GM12874 (cell line): ENCODE results near the gene AKT2.

Experiments
- TF ChIP-seq, protein P1 (sequence below): IDR thresholded peaks from 2 replicates; pipeline ENCODE4 v1.5.1; 2011; ENCODE audit warnings: low read depth, mild to moderate bottlenecking, control low read depth, low read length, moderate library complexity; ENCODE audit not compliant: insufficient read depth

The AKT2 gene

GRCh38 chr19:40278361-40279035 is 6.6 kb downstream of the AKT2 start:
- TF ChIP-seq, protein P1, sequence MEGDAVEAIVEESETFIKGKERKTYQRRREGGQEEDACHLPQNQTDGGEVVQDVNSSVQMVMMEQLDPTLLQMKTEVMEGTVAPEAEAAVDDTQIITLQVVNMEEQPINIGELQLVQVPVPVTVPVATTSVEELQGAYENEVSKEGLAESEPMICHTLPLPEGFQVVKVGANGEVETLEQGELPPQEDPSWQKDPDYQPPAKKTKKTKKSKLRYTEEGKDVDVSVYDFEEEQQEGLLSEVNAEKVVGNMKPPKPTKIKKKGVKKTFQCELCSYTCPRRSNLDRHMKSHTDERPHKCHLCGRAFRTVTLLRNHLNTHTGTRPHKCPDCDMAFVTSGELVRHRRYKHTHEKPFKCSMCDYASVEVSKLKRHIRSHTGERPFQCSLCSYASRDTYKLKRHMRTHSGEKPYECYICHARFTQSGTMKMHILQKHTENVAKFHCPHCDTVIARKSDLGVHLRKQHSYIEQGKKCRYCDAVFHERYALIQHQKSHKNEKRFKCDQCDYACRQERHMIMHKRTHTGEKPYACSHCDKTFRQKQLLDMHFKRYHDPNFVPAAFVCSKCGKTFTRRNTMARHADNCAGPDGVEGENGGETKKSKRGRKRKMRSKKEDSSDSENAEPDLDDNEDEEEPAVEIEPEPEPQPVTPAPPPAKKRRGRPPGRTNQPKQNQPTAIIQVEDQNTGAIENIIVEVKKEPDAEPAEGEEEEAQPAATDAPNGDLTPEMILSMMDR = no peak

DNA sequence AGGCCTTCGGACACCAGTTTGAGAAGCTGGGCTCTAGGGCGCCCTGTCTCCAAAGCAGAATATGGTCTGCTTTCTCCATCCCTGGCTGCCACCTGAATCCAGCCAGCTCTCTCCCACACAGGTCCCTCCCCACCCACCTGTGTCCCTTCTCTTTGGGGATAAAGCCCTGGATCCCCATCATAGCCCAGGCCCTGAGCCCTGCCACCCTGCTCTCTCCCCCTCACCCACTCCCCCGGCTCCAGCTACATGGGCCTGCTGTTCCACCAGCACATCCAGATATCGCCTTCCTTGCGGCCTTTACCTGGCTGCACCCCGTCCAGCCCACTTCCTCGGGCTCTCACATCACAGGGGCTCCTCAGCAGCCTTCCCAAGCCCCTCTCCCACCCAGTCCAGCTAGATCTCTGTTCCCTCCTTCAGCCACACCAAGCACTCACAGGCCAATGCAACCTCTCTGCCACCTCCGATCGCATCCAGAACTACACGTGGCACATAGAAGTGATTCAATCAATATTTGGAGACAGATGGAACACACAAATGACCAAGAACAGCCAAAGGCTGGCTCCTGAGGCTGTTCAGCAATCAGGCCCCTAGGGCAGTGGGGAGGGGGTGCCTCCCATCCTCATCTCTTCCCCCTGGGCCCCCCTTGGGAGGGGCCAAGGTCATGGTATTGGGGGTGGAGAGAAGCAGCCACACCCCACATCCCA is 7.6 kb downstream of the AKT2 start:
- TF ChIP-seq, protein P1 = no peak

DNA sequence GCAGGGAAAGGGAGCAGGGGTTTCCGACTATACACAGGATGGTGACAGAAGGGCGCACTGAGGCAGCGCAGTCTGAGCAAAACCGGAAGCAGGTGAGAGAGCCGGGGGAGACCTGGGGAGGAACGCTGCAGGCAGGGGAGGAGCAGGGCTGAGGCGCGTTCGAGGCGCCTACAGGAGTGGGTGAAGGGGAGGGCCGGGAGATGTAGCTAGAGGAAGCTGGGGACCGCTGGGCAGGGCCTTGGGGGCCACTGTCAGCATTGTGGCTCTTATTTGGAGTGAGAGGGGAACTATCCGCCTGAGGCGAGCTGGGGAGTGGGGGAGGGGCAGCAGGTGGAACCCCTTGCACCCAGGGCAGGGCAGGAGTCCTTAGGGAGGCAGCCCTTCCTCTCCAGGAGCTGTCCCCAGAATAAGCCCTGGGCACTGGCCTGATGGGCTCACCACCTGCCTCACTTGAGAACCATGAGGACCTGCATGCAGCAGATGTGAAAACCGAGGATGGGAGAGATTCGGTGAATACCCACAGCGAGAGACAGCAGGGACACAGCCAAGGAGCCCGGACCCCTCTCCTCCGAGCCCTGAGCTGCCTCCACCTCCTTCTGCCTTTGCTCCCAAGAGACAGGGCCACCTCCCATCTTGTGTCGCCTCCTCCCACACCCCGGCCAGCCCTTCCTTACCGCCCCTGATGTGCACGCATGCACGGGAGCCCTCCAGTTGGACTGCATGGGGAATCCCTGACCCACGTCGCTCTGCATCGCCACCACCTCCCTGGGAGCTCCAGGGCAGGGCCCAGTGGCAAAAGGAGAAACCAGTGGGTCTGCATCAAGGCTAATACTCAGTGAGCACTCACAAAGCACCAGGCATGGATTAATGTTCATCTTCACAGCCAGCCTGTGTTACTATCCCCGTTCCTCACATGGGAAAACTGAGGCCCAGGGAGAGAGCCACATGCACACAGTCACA is 10.3 kb downstream of the AKT2 start:
- TF ChIP-seq, protein P1 = no peak

DNA sequence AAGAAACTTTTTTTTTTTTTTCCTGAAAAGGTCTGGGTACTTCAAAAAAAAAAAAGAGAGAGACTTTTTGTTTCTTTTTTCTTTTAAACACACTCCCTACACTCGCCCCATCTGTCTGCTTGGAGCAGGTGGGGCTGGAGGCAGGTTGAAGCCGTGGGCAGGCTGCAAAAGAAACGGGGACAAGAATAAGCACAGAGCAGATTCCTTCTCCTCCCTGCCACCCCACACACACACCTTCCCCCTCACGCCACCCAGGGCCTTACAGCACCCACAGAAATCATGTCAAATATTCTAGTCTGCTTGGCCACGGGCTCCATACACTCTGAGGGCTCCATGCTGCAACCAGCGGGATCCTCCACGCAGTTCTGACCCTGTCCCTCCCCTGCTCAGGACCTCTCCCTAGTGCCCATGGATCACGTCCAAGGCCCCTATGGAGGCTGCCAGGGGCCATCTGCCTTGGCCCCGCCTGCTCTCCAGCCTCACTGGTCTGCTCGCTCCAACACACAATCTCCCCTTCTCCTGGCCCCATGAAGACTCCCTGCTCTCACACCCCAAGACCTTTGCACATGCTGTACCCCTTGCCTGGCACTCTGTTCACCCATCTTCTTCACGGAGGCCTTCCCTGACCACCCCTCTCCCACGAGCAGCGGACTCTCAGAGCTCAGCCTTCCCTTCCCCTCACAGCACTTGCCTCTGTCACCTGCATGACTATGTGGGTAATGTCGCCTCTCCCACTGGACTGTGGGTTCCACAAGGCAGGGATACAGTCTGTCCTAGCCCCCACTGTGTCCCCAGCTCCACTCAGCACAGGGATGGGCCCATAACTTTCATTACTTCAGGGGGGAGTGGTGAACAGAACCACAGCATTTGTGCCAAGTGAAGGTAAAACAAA is 11.4 kb downstream of the AKT2 start:
- TF ChIP-seq, protein P1 = no peak

- TF ChIP-seq, protein P1 = no peak
Measured at GRCh38 chr19:40272261-40272660, 12.9 kb downstream of the AKT2 start.

- TF ChIP-seq, protein P1 = no peak
Measured at GRCh38 chr19:40271706-40272105, 13.4 kb downstream of the AKT2 start.
